NCI-H460 (cell line): Measurements from ENCODE around the gene DISC1. TPM values are rescaled to one million over a fixed set of nuclear protein-coding genes. Genes with fewer than 3 reads are reported as not detected.

Experiments used
- DNase-seq: peaks from one replicate; pipeline ENCODE4 v3.0.0-alpha.2; 2016; ENCODE audit warnings: low read depth; ENCODE audit errors: extremely low read depth
- total RNA-seq: library from RNA; depleted of rRNA; stranded (reverse); fragments of >200 nt; shearing (Covaris generic); gene quantifications from 2 replicates; pipeline ENCODE4 v1.2.3, GENCODE V29; 2014

DISC1 gene
- total RNA-seq, 1 experiment from 2014 or later: 1.3 TPM

GRCh38 chr1:231803353-231803752 lies 176.8 kb downstream of the DISC1 start:
- no peak for DNase-seq

GRCh38 chr1:231806623-231807495 lies 180.3 kb downstream of the DISC1 start:
- peak; percentile 38 for DNase-seq

GRCh38 chr1:231807541-231807940 lies 181.0 kb downstream of the DISC1 start:
- DNase-seq: no peak

- no peak for DNase-seq
Measured at GRCh38 chr1:231808116-231808515, 181.5 kb downstream of the DISC1 start.

GRCh38 chr1:231808990-231809389 lies 182.4 kb downstream of the DISC1 start:
- DNase-seq: peak; percentile 31

- no peak for DNase-seq
Measured at GRCh38 chr1:231810415-231810814, 183.8 kb downstream of the DISC1 start.

- no peak for DNase-seq
Measured at GRCh38 chr1:231814021-231814420, 187.4 kb downstream of the DISC1 start.

- DNase-seq: no peak
Measured at GRCh38 chr1:231814521-231814920, 187.9 kb downstream of the DISC1 start.

GRCh38 chr1:231817801-231818200 lies 191.2 kb downstream of the DISC1 start:
- DNase-seq: no peak

GRCh38 chr1:231818337-231818736 lies 191.7 kb downstream of the DISC1 start:
- no peak for DNase-seq

- DNase-seq: no peak
Measured at GRCh38 chr1:231821281-231821680, 194.7 kb downstream of the DISC1 start.

GRCh38 chr1:231822041-231822440 lies 195.5 kb downstream of the DISC1 start:
- DNase-seq: no peak

GRCh38 chr1:231826566-231826965 lies 200.0 kb downstream of the DISC1 start:
- no peak for DNase-seq

GRCh38 chr1:231827337-231828105 lies 200.9 kb downstream of the DISC1 start:
- peak; percentile 63 for DNase-seq

- DNase-seq: peak; percentile 97
Measured at GRCh38 chr1:231828182-231828920, 201.8 kb downstream of the DISC1 start.

GRCh38 chr1:231829332-231829731 lies 202.7 kb downstream of the DISC1 start:
- no peak for DNase-seq

- DNase-seq: no peak
Measured at GRCh38 chr1:231836227-231836893, 209.8 kb downstream of the DISC1 start.

- DNase-seq: no peak
Measured at GRCh38 chr1:231838521-231838920, 211.9 kb downstream of the DISC1 start.

- DNase-seq: no peak
Measured at GRCh38 chr1:231839999-231840398, 213.4 kb downstream of the DISC1 start.

GRCh38 chr1:231841616-231842344 lies 215.2 kb downstream of the DISC1 start:
- DNase-seq: no peak
